Middle frontal gyrus (tissue), 1 donor: Measurements from ENCODE around the gene OVCH2.
"Not testable (repeated sequence)": the region's sequence is repeated elsewhere in the genome, so short reads cannot be mapped to it uniquely, and the experiment has no call there.

ENCODE experiments used
- DNase-seq: peaks from one replicate; pipeline ENCODE4 v3.0.0-alpha.2; 2015; ENCODE audit warnings: low spot score; ENCODE audit errors: extremely low spot score

The OVCH2 gene

GRCh38 chr11:7672276-7672959 lies 33.9 kb downstream of the OVCH2 start:
- DNase-seq: no peak

DNA sequence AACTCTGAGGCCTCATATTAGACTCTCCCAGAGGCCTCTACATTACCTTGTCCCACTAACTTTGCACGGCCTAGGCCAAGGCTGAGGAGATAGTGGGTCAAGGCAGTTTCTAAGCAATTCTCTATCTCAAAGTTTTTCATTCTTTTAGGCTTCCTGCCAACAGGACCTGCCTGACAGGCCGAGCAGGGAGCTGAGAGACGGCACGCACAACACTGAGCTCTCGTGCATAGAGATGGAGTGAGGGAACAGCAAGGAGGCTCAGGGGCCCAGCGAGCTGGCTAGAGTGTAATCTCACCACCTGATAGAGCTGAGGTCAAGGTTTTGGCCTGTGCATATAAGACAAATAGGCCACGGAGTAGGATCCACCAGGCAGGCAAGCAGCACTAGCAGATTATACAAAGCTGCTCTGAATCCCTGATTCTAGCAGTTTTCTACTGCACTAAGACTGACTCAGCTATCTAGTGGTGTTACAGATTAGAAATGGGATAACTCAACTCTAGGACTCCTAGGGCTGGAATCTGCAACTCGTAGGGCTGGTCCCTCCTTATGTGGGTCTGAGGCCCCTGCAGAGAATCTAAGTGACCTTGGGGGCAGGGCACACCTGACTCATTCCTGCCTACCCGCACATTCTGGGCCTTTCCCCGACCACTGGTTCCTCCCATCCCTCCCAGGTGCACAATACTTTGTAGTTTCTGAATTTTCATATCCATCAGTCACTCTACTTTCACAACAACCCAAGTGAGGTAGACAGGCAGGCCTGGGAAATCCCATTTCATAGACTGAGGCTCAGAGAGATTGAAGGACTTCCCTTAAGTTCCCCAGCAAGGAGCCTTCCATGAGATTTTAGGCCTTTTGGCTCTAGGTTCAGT lies 34.7 kb downstream of the OVCH2 start:
- no peak for DNase-seq

- no peak for DNase-seq
These were observed 35.6 kb downstream of the OVCH2 start for GRCh38 chr11:7670641-7671040.

GRCh38 chr11:7668911-7669310 lies 37.4 kb downstream of the OVCH2 start:
- DNase-seq: peak; percentile 24

- no peak for DNase-seq
These were observed 37.8 kb downstream of the OVCH2 start for GRCh38 chr11:7668464-7668863.

DNA sequence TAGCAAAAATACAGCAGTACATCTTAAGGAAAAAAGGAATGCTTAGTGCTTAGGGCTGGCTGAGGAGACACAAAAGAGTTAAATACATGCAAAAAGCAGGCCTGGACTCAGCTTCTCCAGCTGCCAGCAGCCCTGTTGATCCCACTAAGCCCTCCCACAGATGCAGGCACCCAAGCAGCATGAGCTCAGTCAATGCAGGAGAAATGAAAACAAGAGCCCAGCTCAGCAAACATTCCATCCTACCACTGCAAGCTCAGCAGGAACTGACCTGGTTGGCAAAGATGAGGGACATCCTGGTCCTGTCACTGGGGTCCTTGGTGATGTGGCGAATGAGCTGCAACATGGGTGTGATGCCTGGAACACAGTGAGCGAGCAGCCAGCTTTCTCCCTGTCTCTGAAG lies 38.8 kb downstream of the OVCH2 start:
- no peak for DNase-seq

GRCh38 chr11:7666292-7666866 lies 39.9 kb downstream of the OVCH2 start:
- DNase-seq: no peak

GRCh38 chr11:7665473-7666291 lies 40.6 kb downstream of the OVCH2 start:
- DNase-seq: no peak

GRCh38 chr11:7664867-7665266 lies 41.4 kb downstream of the OVCH2 start:
- DNase-seq: no peak

DNA sequence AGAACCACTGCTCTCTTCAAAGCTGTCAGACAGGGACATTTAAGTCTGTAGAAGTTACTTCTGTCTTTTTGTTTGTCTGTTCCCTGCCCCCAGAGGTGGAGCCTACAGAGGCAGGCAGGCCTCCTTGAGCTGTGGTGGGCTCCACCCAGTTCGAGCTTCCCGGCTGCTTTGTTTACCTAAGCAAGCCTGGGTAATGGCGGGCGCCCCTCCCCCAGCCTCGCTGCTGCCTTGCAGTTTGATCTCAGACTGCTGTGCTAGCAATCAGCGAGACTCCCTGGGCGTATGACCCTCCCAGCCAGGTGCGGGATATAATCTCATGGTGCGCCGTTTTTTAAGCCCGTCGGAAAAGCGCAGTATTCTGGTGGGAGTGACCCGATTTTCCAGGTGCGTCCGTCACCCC lies 42.7 kb downstream of the OVCH2 start:
- not testable (repeated sequence) for DNase-seq

GRCh38 chr11:7657306-7658025 lies 48.8 kb downstream of the OVCH2 start:
- DNase-seq: peak; percentile 21

DNA sequence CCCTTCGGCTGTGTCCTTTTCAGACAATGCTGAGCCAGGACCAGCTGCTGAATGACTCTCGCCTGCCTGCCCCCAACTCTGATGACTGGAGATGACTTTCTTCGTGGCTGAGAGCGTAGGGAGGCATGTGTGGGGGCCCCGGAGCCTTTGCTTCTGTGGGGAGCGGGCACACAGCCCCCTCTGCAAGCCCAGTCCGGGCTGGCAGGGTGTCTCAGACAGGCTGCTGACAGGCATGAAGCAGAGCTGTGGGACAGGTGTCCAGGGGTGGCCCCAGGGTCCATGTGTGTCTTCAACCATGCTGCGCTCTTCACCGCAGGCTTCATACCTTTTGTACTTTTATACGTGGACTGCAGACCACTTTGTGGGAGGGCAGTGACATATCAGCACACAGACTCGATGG lies 49.6 kb downstream of the OVCH2 start:
- DNase-seq: no peak

DNA sequence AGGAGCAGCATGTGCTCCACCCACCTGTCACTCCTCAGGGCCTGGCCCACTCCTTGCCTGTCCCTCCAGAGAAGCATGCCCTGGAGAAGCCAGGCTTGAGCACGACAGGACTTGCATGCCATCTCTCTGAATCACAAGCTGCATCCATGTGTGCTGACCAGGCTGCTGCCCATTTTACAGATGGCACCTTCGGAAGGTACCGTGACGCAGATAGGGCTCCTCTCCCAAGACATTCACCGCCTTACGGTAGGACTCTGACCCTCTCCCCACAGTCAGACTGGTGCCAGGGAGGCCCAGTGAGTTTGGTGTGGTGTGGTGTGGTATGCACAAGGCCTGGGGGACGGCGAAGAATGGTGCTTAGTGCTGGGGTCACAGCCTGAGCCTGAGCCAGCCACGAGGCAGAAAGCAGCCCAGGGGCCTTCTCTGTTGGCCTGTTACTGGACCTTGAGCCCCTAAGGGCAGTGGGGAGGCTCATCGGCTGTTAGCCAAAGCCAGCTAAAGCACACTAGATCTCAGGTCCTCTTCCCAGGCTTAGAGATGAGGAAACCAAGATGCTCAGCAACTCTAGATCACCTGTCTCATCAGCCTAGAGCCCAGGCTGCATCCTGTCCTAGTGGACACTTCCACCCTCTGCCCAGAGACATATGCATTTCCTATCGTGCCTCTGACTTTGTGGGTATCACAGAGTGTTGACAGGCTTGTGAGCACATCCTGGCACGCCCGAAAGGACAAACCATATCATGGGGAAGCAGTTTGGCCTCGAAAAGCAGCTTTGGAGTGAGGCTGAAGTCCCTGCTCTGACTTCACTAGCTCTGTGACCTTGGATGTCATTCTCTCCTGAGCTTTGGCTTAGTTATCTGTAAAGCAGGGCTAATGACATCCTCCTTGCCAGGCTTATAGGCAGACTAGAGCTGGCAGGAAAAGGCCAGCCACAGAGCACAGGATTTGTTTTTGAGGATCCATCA lies 50.7 kb downstream of the OVCH2 start:
- DNase-seq: no peak

DNA sequence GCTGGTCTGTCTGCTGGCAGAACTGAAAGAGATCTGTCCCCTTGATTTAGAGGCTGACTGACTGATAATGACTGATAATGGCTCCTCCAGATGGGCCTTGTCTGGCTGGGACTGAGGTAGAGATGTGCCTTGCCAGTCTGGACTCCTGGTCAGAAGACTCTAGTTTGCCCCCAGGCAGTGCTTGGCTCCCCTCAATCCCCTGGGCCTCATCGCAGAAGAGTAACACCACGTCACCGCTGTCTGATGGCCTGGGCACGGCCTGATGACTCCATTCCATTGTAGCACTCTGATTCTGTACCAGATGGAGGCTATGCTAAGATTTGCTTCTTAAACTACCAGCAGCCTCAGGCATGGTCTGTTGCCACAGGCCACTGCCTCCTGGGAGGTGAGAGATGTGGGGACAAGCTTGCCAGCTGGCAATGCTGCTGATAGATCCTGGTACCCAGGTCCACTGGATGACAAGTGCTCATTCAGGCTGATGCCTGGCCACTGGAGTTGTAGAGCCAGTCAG lies 52.0 kb downstream of the OVCH2 start:
- no peak for DNase-seq

GRCh38 chr11:7651700-7652099 lies 54.6 kb downstream of the OVCH2 start:
- peak; percentile 43 for DNase-seq

DNA sequence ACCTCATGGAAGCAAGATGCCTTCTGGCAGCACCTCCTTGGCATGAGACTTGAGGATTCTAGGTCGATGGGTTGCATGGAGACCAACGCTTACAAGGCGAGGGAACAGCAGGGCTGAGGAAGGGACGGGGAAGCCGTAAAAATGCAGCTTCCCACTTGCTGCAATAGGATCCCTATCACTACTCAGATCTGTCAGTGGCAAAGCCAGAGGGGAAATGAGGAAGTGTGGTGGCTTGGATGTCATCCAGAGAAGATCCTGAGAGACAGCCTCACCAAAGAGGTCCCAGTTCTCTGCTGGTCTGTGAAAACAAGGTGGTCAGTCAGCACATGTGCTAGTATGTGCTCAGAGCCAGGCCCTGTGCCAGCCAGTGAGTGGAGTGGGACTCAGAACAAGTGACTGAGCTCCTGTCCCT lies 55.1 kb downstream of the OVCH2 start:
- DNase-seq: no peak

GRCh38 chr11:7648264-7648663 lies 58.0 kb downstream of the OVCH2 start:
- no peak for DNase-seq

GRCh38 chr11:7646866-7647265 lies 59.4 kb downstream of the OVCH2 start:
- no peak for DNase-seq

GRCh38 chr11:7645206-7645605 lies 61.1 kb downstream of the OVCH2 start:
- no peak for DNase-seq
